GM12892 (cell line): ENCODE results near the gene HSBP1L1.

Experiments
- POLR2A ChIP-seq: IDR thresholded peaks from 2 replicates; pipeline ENCODE4 v1.6.1; 2011; ENCODE audit warnings: low read depth, low read length, control low read depth
- POLR2AphosphoS5 ChIP-seq: IDR thresholded peaks from 2 replicates; pipeline ENCODE4 v1.6.1; 2011; ENCODE audit warnings: low read depth, low read length, control low read depth
- TAF1 ChIP-seq: IDR thresholded peaks from 2 replicates; pipeline ENCODE4 v1.6.1; 2011; ENCODE audit warnings: low read depth, mild to moderate bottlenecking, control low read depth, low read length, borderline replicate concordance

- TF ChIP-seq POLR2AphosphoS5 (no peak), TAF1 (no peak), POLR2A (no peak)
These were observed 649 bp upstream of the HSBP1L1 start for GRCh38 chr18:79963658-79964329.
